Measurements from ENCODE around the gene DNMT1.

- no peak for TF ChIP-seq EP300 (IDR thresholded peaks at IDR 0.05; ENCODE audit: low read depth)
- TF ChIP-seq CTCF (IDR thresholded peaks at IDR 0.05), result peak in 1 of 5 experiments; percentile 11
- TF ChIP-seq POLR2AphosphoS5 (IDR thresholded peaks at IDR 0.05), result peak; percentile 83 to 89 (median 84)
Measured at GRCh38 chr19:10194500-10195198, at the start of gene DNMT1.

Measured in transverse colon (tissue), 4 donors.